H9 (cell line): Measurements from ENCODE around the gene ECEL1. TPM values are rescaled to one million over a fixed set of nuclear protein-coding genes. Genes with fewer than 3 reads are reported as not detected.
A peak's percentile ranks its signal among the peaks of the same experiment; 100 is the strongest.

ENCODE experiments used
- DNase-seq: peaks from one replicate; pipeline ENCODE4 v3.0.0-alpha.2; 2017
- H2AFZ ChIP-seq: one replicate; pipeline ENCODE4 v1.6.1; 2013; ENCODE audit warnings: mild to moderate bottlenecking, low read length, control low read depth, moderate library complexity
- H2AK5ac ChIP-seq: 2 replicates; pipeline ENCODE4 v1.6.1; 2013; ENCODE audit warnings: low read length, control low read depth, mixed read lengths; ENCODE audit not compliant: insufficient read length
- H2BK120ac ChIP-seq: one replicate; pipeline ENCODE4 v1.6.1; 2013; ENCODE audit warnings: low read depth, mild to moderate bottlenecking, low read length, control low read depth, inconsistent platforms; ENCODE audit not compliant: poor library complexity, severe bottlenecking
- H2BK12ac ChIP-seq: 2 replicates; pipeline ENCODE4 v1.6.1; 2013; ENCODE audit warnings: low read length, control low read depth, mixed read lengths, low read depth; ENCODE audit not compliant: insufficient read length
- H2BK15ac ChIP-seq: 2 replicates; pipeline ENCODE4 v1.6.1; 2013; ENCODE audit warnings: low read depth, low read length, control low read depth
- H2BK20ac ChIP-seq: one replicate; pipeline ENCODE4 v1.6.1; 2013; ENCODE audit warnings: low read depth, mild to moderate bottlenecking, low read length, control low read depth, inconsistent platforms; ENCODE audit not compliant: poor library complexity, severe bottlenecking
- H2BK5ac ChIP-seq: 2 replicates; pipeline ENCODE4 v1.6.1; 2013; ENCODE audit warnings: low read length, control low read depth, mixed read lengths; ENCODE audit not compliant: insufficient read length
- H3K14ac ChIP-seq: 2 replicates; pipeline ENCODE4 v1.6.1; 2013; ENCODE audit warnings: low read length, control low read depth; ENCODE audit not compliant: insufficient read depth
- H3K18ac ChIP-seq: 2 replicates; pipeline ENCODE4 v1.6.1; 2013; ENCODE audit warnings: low read depth, mild to moderate bottlenecking, mixed read lengths, low read length, control low read depth; ENCODE audit not compliant: insufficient read length
- H3K23ac ChIP-seq: 2 replicates; pipeline ENCODE4 v1.6.1; 2013; ENCODE audit warnings: low read length, control low read depth, mixed read lengths, low read depth; ENCODE audit not compliant: insufficient read length
- H3K23me2 ChIP-seq: 2 replicates; pipeline ENCODE4 v1.6.1; 2013; ENCODE audit warnings: low read depth, mild to moderate bottlenecking, mixed read lengths, low read length, control low read depth; ENCODE audit not compliant: insufficient read length, poor library complexity, severe bottlenecking
- H3K27ac ChIP-seq: 2 replicates; pipeline ENCODE4 v1.5.1; 2013; ENCODE audit warnings: low read length, control low read depth, mixed read lengths, low read depth; ENCODE audit not compliant: insufficient read length
- H3K27me3 ChIP-seq: 2 replicates; pipeline ENCODE4 v1.6.1; 2013; ENCODE audit warnings: low read length, control low read depth, inconsistent platforms; ENCODE audit not compliant: insufficient read depth
- H3K4ac ChIP-seq: 2 replicates; pipeline ENCODE4 v1.6.1; 2013; ENCODE audit warnings: low read depth, mild to moderate bottlenecking, control low read depth, inconsistent platforms, low read length, moderate library complexity
- H3K4me1 ChIP-seq: 2 replicates; pipeline ENCODE4 v1.6.1; 2013; ENCODE audit warnings: low read length, control low read depth, inconsistent platforms; ENCODE audit not compliant: insufficient read depth
- H3K4me2 ChIP-seq: 2 replicates; pipeline ENCODE4 v1.6.1; 2013; ENCODE audit warnings: low read length, control low read depth, mixed read lengths; ENCODE audit not compliant: insufficient read length, insufficient read depth
- H3K56ac ChIP-seq: 2 replicates; pipeline ENCODE4 v1.6.1; 2013; ENCODE audit warnings: low read depth, mild to moderate bottlenecking, mixed read lengths, low read length, control low read depth; ENCODE audit not compliant: insufficient read length
- H3K79me1 ChIP-seq: 2 replicates; pipeline ENCODE4 v1.6.1; 2013; ENCODE audit warnings: low read depth, mild to moderate bottlenecking, moderate library complexity, low read length, control low read depth, inconsistent platforms; ENCODE audit not compliant: insufficient read depth, poor library complexity, severe bottlenecking
- H3K79me2 ChIP-seq: 2 replicates; pipeline ENCODE4 v1.6.1; 2013; ENCODE audit warnings: low read length, control low read depth, inconsistent platforms; ENCODE audit not compliant: insufficient read depth
- H3K9ac ChIP-seq: 2 replicates; pipeline ENCODE4 v1.6.1; 2013; ENCODE audit warnings: low read length, control low read depth, mixed read lengths; ENCODE audit not compliant: insufficient read length; ENCODE audit errors: extremely low read depth
- H3K9me3 ChIP-seq: one replicate; pipeline ENCODE4 v1.6.1; 2013; ENCODE audit warnings: low read depth, low read length, inconsistent platforms; ENCODE audit not compliant: control insufficient read depth
- H3T11ph ChIP-seq: one replicate; pipeline ENCODE4 v1.6.1; 2013; ENCODE audit warnings: mild to moderate bottlenecking, low read length, control low read depth, inconsistent platforms
- H4K20me1 ChIP-seq: one replicate; pipeline ENCODE4 v1.6.1; 2013; ENCODE audit not compliant: control insufficient read depth, insufficient read length, insufficient read depth
- H4K5ac ChIP-seq: 2 replicates; pipeline ENCODE4 v1.6.1; 2013; ENCODE audit warnings: low read depth, mild to moderate bottlenecking, mixed read lengths, low read length, control low read depth; ENCODE audit not compliant: insufficient read length
- H4K8ac ChIP-seq: replicated peaks from 2 replicates; pipeline ENCODE4 v1.6.1; 2013; ENCODE audit warnings: low read length, control low read depth, mixed read lengths, low read depth; ENCODE audit not compliant: insufficient read length
- H4K91ac ChIP-seq: 2 replicates; pipeline ENCODE4 v1.6.1; 2013; ENCODE audit warnings: low read depth, mild to moderate bottlenecking, moderate library complexity, mixed read lengths, low read length, control low read depth; ENCODE audit not compliant: insufficient read length
- H3K27ac Mint-ChIP-seq, 3 experiments: 2 replicates in 2 of 3; 3 replicates in 1 of 3; pipeline ENCODE4 v1.8.0; 2020 to 2021; ENCODE audit warnings: mixed read lengths in 3 of 3, mild to moderate bottlenecking in 1 of 3, moderate library complexity in 1 of 3
- H3K27me3 Mint-ChIP-seq: 2 replicates; pipeline ENCODE4 v1.8.0; 2021; ENCODE audit warnings: low read depth, mild to moderate bottlenecking, moderate library complexity, mixed read lengths
- H3K36me3 Mint-ChIP-seq, 3 experiments: 2 replicates in 2 of 3; 3 replicates in 1 of 3; pipeline ENCODE4 v1.8.0; 2020 to 2021; ENCODE audit warnings: low read depth in 3 of 3, mixed read lengths in 3 of 3; ENCODE audit not compliant: insufficient read depth in 1 of 3
- H3K4me1 Mint-ChIP-seq, 2 experiments: 2 replicates each; pipeline ENCODE4 v1.8.0; 2020; ENCODE audit warnings: mixed read lengths in 2 of 2
- H3K4me3 Mint-ChIP-seq, 2 experiments: 2 replicates in 1 of 2; 3 replicates in 1 of 2; pipeline ENCODE4 v1.8.0; 2020 to 2021; ENCODE audit warnings: mild to moderate bottlenecking in 2 of 2, mixed read lengths in 2 of 2, moderate library complexity in 1 of 2
- H3K9me3 Mint-ChIP-seq, 2 experiments: 2 replicates in 1 of 2; 3 replicates in 1 of 2; pipeline ENCODE4 v1.8.0; 2020; ENCODE audit warnings: mild to moderate bottlenecking in 2 of 2, mixed read lengths in 2 of 2, moderate library complexity in 1 of 2
- WGBS: extraction: QIAGEN DNeasy Blood & Tissue Kit; methylation state at CpG from one replicate; pipeline ENCODE4 v1.1.7; 2013; ENCODE audit warnings: missing lambda C conversion rate, low lambda C conversion rate, mixed read lengths; ENCODE audit not compliant: insufficient read length; ENCODE audit errors: extremely low coverage; 5-methylcytosine and 5-hydroxymethylcytosine counted together
- total RNA-seq: library from RNA; stranded (reverse); gene quantifications from 2 replicates; pipeline ENCODE4 v1.2.1, GENCODE V29; 2021
- TF ChIP-seq, protein P1 (sequence below): fragments of 200-600 bp; sonication (generic); conservative IDR thresholded peaks from 3 replicates; pipeline ENCODE4 v1.8.0; 2021; ENCODE audit warnings: antibody characterized with exemption, mild to moderate bottlenecking

Gene ECEL1
- total RNA-seq, 1 experiment from 2014 or later, result 8.4 TPM

DNA sequence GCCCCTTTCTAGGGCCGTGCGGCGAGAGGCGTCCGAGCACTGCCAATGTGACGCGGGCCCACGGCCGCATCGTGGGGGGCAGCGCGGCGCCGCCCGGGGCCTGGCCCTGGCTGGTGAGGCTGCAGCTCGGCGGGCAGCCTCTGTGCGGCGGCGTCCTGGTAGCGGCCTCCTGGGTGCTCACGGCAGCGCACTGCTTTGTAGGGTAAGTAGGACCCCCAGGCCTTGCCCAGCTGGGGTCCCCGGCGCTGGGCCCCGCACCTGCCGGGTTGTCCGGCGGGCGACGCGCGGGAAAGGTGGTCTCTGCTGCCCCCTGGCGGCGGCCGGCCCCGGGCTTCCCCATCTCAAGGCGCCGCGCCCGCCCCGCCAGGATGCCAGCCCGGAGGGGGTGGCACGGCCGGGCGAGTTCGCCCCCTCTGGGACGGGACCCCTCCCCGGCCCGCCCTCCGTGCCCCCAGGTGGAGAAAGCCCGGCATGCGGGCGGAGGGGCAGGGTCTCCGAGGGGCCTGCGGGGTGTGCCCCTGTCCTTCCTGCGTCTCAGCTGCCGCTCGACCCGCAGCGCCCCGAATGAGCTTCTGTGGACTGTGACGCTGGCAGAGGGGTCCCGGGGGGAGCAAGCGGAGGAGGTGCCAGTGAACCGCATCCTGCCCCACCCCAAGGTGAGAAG lies 34.5 kb upstream of the ECEL1 start:
- H3K14ac ChIP-seq, result no peak overlapping the region
- no peak overlapping the region for H4K91ac ChIP-seq
- Mint-ChIP-seq H3K27me3 (peaks cover 70% of the 10 kb centered on the region), H3K36me3 (peaks cover 0 to 1% (median 0%) of the 10 kb centered on the region in 3 experiments; a peak in 1 of 7 replicates), H3K9me3 (no peaks in the 10 kb centered on the region; a peak in 1 of 5 replicates), H3K4me3 (peak overlapping the region in 1 of 2 experiments; percentile 68; a peak in 1 of 5 replicates), H3K4me1 (peaks cover 9 to 27% of the 10 kb centered on the region in 2 experiments), H3K27ac (no peak overlapping the region)
- TF ChIP-seq, protein P1, sequence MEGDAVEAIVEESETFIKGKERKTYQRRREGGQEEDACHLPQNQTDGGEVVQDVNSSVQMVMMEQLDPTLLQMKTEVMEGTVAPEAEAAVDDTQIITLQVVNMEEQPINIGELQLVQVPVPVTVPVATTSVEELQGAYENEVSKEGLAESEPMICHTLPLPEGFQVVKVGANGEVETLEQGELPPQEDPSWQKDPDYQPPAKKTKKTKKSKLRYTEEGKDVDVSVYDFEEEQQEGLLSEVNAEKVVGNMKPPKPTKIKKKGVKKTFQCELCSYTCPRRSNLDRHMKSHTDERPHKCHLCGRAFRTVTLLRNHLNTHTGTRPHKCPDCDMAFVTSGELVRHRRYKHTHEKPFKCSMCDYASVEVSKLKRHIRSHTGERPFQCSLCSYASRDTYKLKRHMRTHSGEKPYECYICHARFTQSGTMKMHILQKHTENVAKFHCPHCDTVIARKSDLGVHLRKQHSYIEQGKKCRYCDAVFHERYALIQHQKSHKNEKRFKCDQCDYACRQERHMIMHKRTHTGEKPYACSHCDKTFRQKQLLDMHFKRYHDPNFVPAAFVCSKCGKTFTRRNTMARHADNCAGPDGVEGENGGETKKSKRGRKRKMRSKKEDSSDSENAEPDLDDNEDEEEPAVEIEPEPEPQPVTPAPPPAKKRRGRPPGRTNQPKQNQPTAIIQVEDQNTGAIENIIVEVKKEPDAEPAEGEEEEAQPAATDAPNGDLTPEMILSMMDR, result peak; percentile 99
- no peak overlapping the region for H4K5ac ChIP-seq
- H2BK15ac ChIP-seq, result no peak overlapping the region
- H2AFZ ChIP-seq, result no peak overlapping the region
- H3K4me1 ChIP-seq, result no peaks in the 10 kb centered on the region
- H3K23me2 ChIP-seq, result peaks cover 14% of the 10 kb centered on the region
- no peak overlapping the region for H3T11ph ChIP-seq
- no peak overlapping the region for H2BK20ac ChIP-seq
- H2BK120ac ChIP-seq, result no peak overlapping the region
- peak; percentile 65 for DNase-seq
- no peak overlapping the region for H3K4ac ChIP-seq
- H3K79me2 ChIP-seq, result no peaks in the 10 kb centered on the region
- H3K18ac ChIP-seq, result no peak overlapping the region
- no peak overlapping the region for H3K23ac ChIP-seq
- peaks cover 15% of the 10 kb centered on the region for H3K27me3 ChIP-seq
- H4K8ac ChIP-seq, result no peak overlapping the region
- no peak overlapping the region for H2BK12ac ChIP-seq
- H3K27ac ChIP-seq, result no peak overlapping the region
- H4K20me1 ChIP-seq, result no peaks in the 10 kb centered on the region
- no peak overlapping the region for H3K9ac ChIP-seq
- no peak overlapping the region for H3K56ac ChIP-seq
- WGBS, result no CpG with 5 or more reads among the region's 66 CpGs
- H2AK5ac ChIP-seq, result no peak overlapping the region
- peak overlapping the region; percentile 12 for H3K4me2 ChIP-seq
- no peaks in the 10 kb centered on the region for H3K9me3 ChIP-seq
- no peaks in the 10 kb centered on the region for H3K79me1 ChIP-seq
- H2BK5ac ChIP-seq, result no peak overlapping the region
